GM20431 (cell line): ENCODE measurements around the gene NEXN.
"Not testable (repeated sequence)": the region's sequence is repeated elsewhere in the genome, so short reads cannot be mapped to it uniquely, and the experiment has no call there.

Experiments
- in situ Hi-C: fragments of 300-500 bp; cut with MseI, MboI; formaldehyde crosslinking; loops from one replicate; pipeline ENCODE4 v1.15.0; 2020; ENCODE audit warnings: low sequenced_read_pairs; ENCODE audit not compliant: unreplicated experiment

The NEXN gene

DNA sequence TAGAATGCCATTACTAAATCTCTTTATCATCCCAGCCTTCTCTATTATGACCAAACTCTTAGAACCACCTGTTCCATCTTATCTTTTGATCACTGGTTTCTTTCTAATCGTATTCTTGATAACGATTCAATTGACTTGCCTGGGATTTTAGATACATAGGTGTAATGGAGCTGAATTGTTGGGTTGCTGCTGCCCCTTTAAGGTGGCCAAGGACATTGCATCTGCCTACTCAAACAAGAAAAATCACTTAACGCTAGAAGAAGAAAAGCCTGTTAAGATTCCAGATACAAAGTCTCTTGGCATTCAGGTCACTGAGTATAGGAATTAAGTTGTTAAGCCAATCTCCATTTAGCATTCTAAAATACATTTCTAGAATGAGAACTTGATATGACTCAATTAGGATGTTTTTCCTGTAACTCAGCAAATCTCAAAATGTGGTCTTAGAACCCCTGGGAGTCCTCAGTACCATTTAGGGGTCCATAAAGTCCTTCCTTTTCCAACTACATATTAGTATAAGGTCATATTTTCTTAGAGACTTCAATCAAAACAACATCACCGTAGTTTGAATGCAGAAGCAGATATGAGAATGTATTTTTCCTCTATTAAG is 12.4 kb downstream of the NEXN start:
- in situ Hi-C loops = no loop called here

DNA sequence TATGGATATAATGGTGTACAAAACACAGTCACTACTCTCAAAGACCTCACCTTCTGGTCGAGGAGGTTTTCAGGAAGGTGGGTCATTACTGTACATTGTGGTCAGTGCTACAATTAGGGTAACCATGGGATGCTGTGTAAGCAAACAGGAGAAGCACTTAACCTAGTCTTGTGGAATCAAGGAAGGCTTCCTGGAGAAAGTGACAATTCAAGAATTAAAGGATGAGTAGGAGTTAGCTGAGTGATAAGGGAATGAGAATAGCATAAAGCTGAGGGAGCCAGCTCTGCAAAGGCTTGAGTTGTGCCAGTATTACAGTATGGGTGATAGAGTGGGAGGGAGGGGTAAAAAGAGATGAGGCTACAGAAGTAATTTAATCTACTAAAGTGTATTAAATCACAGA is 17.2 kb downstream of the NEXN start:
- in situ Hi-C loops = no loop called here

DNA sequence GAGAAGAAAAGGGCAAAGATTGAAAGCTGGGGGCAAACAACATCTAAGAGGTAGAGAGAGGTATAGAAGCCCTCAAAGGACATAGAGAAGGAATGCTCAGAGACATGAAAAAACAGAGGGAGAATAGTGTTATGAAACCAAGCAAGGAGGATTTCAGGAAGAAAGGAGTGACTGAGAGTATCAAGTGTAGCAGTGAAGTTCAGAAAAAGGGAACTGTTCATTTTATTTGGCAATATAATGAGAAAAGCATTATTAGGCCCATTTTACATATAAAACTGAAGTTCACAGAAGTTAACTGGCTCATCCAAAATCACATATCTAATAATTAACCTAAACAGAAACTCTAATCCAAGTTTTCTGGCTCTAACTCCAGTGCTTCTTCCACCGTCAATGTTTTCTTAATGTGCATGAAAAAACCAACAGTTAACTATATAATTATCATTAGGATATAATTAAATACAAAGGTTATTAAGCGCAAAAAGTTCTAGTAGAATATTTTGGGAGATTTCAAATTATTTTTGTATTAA is 17.7 kb downstream of the NEXN start:
- in situ Hi-C loops = no loop called here

DNA sequence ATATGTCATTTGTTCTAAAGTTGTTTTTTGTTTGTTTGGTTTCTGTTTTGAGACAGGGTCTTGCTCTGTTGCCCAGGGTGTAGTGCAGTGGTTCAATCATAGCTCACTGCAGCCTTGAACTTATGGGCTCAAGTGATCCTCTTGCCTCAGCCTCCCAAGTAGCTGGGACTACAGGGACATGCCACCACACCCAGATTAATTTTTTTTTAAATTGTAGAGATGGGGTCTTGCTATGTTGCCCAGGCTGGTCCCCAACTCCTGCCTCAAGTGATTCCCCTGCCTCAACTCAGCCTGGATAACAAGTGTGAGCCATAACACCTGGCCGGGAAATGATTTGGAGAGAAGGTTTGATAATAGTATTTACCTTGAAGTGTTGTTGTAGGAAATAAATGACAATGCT is 18.2 kb downstream of the NEXN start:
- in situ Hi-C loops = no loop called here

DNA sequence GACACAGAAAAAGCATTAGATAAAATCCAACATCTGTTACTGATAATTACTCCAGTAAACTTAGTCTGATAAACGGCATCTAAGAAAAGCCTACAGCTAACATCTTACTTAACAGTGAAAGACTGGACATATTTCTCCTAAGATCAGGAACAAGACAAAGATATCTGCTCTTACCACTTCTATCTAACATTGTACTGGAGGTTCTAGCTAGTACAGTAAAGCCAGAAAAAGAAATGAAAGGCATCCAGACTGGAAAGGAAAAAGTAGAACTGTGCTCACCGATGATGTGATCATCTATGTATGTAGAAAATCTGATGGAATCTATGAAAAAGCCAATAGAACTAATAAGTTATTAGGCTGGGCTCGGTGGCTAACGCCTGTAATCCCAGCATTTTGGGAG is 21.7 kb downstream of the NEXN start:
- in situ Hi-C loops = no loop called here

DNA sequence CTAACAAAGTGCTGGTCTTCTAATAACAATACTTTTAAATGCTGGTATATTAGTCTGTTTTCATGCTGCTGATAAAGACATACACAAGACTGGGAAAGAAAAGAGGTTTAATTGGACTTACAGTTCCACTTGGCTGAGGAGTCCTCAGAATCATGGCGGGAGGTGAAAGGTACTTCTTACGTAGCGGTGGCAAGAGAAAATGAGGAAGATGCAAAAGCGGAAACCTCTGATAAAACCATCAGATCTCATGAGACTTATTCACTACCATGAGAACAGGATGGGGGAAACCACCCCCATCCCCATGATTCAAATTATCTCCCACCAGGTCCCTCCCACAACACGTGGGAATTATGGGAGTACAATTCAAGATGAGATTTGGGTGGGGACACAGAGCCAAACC is 30.5 kb downstream of the NEXN start:
- in situ Hi-C loops = not testable (repeated sequence)

DNA sequence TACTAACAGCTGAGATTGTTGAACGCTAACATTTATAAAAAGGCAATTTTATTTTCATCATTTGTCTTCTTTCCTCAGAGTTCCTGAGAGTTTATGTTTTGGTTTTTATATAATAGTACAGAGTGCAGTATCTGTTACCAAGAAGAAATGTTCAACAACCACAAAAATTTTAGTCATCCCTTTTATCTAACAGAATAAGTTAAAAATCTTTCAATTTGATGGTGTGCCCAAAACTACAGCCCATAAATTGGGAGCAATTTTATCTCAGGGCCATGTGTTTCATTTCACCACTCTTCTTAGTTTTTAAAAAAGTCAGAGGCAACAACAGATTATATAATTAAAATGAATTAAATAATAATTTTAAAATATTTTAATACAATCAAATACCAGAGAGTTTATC is 37.1 kb downstream of the NEXN start:
- in situ Hi-C loops = no loop called here

DNA sequence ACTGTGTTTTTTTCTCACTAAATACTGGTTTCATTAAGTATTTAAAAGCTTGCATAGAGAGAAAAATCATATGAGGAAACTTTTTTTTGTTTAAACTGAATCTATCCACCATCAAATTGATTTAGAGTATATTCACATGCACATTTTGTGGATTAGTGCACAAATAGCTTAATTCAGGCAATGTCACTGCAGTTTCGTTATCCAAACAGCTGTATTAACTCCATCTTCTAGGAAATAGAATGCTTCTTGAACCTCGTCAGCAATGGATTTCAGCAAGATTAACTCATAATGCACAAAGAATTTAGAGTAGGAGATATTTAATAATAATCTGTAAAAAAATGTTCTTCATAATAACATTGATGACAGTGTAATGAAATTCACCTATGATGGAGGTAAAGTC is 37.5 kb downstream of the NEXN start:
- in situ Hi-C loops = no loop called here

DNA sequence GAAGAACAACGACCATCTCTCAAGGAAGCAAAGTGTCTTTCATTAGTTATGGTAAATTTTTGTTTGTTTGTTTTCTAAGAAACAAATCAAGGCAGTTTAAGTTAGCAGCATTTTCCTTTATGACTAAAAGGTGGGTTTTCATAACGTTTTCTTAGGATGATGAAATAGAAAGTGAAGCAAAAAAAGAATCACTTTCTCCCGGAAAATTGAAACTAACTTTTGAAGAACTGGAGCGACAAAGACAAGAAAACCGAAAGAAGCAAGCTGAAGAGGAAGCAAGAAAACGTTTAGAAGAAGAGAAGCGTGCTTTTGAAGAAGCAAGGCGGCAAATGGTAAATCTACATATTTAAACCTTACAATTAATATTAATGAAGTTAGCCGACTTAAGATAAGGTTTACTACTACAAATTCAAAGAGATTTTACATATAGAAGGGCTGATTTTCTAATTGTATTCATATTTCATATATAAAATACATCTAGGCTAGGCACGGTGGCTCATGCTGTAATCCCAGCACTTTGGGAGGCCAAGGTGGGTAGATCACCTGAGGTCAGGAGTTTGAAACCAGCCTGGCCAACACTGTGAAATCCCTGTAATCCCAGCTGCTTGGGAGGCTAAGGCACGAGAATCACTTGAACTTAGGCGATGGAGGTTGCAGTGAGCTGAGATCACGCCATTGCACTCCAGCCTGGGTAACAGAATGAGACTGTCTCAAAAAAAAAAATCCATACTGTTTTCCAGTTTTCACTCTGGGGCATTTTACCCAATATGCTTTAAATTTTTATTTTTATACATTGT is 38.3 kb downstream of the NEXN start:
- in situ Hi-C loops = no loop called here

DNA sequence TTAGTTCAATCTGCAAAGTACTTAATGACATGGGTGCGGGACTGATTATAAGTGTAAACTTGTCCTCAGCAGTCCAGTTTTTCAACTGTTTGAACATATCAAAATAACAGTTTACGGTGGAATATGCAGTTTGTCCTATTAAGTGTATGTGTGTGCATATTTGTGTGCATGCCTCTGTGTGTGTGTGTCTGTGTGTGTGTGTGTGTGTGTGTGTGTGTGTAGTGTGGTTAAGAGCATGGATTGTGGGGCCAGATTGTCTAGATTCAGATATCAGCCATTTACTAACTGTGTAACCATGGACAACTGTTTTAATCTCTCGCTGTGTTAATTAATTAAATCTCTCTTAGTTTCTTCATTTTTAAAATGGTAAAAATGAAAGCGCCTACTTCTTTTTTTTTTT is 39.0 kb downstream of the NEXN start:
- in situ Hi-C loops = no loop called here

DNA sequence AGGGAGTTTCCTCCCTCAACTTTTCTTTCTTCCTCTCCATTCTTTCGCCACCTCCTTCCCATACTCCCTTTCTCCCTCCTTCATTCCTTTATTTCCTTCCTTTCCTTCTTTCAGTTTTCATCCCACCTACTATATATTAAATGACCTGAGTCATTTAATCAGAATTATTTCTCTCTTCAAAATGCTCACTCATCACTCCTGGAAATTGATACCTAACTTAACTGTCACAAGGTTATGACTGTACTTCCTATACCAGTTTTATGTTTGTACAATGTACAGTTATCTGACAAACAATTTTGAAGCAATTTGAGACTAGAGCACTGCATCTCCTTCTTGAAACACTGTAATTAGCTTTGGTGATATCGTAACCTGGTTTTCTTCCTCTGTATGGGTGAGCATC is 41.4 kb downstream of the NEXN start:
- in situ Hi-C loops = no loop called here

DNA sequence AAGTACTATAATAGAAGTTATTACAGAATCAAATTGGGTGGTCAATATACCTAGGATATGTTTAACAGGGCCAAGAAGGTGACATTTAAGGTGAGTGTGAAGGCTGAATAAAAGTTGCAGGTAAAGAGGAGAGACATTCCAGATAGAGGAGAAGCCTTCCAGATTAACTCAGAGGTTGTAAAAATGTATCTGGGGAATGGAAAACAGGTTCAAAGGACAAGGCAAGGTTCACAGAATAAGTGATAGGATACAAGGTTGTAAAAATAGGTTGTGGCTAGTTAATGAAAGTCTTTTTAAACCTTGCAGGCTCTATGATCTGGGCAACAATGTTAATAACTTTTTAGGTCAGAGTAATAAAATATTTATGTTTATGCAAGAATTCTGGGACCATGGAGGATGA is 50.2 kb downstream of the NEXN start:
- in situ Hi-C loops = no loop called here

DNA sequence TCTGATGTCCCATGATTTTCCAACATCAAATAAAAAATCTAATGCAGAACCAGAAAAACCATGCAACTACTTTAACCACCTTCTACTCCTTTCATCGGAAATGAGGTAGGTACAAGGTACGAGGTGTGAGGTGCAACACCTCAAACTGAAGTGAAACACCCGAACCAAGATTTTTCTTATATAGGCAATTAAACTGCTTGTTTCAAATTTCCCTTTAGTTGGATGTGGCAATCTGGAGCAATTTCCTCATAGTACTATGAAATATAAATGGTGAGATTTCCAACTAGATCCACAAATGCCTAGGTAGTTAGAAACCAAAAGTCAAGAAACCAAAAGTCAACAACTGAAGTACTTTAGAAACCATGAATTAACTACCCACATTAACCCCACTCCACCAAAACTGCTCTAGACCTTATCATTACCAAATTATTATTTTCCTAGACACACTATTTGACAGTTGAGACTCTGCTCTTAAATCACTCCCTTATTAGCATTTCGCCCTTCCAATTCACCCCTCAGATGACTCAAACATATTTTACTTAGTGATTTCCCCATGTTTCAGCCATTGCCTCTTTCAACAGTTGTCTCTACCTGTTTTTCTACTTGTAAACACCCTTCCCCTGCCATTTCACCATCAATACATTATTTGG is 52.6 kb downstream of the NEXN start:
- in situ Hi-C loops = no loop called here

DNA sequence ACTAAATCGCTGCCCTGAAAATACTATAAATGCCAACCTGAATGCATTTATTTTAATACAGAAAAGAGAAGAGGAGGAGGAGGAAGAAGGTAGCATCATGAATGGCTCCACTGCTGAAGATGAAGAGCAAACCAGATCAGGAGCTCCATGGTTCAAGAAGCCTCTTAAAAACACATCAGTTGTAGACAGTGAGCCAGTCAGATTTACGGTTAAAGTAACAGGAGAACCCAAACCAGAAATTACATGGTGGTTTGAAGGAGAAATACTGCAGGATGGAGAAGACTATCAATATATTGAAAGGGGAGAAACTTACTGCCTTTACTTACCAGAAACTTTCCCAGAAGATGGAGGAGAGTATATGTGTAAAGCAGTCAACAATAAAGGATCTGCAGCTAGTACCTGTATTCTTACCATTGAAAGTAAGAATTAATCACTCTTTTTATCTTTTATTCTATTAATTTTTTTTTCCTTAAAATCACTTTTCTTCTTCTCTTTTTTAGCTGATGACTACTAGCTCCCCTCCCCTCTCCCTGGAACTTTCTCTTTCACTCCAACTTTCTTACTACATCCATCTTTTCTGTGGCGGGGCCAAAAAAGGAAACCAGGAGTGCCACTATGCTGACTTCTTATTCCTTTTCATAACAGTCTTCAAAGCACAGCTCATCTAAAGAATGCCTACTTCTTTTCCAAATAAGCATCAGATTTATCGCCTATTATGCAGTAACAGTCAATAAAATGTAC is 54.1 kb downstream of the NEXN start:
- in situ Hi-C loops = no loop called here

DNA sequence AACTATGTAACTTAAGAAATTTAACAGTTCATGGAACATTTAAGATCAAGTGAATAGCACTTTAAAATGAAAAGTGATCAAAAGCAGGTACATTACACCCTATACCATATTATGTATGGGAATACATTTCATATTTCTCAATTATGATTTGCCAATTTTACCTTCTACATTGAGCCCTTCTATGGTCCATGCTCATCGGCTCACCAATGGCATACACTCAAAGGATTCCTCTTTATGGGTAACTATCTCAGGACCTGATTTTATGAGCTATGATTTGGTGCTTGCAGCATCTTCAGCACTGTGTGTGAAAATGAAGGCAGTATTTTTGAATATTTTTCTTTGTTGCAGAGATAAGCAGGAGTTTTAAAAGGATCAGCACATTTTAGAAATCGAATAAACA is 56.9 kb downstream of the NEXN start:
- in situ Hi-C loops = no loop called here

DNA sequence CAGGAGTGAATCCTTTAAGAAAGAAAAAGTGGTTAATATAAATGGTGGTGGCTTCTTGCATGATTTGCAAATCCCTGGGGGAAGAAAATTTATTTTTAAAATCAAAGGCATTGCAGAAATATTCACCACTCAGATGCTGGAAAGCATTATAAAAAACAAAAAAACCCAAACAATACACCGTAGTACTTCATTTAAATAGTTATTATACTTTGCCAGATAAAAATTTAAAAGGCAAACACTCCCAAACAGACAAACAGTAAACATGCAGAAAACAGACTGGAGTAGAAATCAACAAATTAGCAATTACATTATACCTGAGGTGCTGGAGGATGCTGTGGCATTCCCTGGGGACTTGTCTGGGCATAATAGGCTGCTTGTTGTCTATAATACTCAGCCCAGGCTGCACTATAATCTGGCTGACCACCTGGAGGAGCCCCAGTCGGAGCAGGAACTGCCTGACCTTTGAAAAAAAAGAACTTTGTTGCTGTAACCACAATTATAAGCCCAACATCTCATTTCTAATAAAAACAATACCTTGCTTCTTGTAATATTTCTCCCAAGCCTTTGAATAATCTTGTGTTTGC is 60.5 kb downstream of the NEXN start:
- in situ Hi-C loops = no loop called here

DNA sequence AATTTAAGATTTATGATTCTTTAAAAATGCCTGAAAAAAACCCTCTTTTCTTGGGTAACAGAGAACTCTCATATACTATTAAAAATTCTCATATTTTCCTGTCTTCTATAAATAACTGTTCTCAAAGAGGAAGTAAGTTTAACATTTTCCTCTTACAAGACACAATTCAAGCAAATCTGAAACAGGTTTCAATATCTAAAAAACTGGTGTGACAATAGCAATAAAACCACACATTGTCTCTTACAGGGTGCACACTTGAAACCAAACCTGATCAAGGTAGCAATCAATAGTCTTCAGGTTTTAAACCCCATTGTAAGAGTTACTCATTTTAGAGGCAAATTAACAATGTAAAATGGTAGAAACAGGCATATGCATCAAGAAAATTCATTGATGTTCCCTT is 62.4 kb downstream of the NEXN start:
- in situ Hi-C loops = no loop called here

DNA sequence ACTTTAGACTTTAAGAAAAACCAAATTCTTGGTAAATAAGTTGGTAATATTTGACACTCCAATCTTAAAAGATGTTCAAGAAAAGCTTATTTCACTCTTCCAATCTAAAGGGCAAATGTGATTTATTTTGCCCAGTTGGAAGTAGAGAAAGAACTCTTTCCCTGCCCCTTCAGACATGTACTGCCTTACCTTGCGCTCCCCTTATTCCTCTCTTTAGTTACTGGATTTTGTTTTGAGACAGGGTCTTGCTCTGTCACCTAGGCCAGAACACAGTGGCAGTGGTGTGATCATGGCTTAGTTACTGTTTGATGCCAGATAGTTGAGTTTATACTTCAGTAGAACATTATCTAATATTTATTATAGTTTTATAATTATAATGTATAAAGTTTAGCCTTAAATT is 62.9 kb downstream of the NEXN start:
- in situ Hi-C loops = no loop called here

DNA sequence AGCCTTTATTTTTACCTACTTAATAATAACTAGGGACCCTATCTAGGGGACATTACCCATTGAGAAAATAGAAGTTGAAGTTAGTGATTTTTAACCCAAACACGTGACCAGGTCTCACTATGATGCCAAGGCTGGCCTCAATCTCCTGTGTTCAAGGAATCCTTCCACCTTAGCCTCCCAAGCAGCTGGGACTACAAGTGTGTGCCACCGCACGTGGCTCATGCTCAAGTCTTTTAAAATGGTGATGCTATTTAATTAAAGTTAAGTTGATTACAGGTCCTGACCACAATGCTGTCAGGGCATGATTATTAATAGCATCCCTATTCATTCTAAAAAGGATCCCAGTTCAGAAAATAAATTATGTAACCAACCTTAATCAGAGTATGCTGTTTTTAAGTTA is 65.5 kb downstream of the NEXN start:
- in situ Hi-C loops = no loop called here

DNA sequence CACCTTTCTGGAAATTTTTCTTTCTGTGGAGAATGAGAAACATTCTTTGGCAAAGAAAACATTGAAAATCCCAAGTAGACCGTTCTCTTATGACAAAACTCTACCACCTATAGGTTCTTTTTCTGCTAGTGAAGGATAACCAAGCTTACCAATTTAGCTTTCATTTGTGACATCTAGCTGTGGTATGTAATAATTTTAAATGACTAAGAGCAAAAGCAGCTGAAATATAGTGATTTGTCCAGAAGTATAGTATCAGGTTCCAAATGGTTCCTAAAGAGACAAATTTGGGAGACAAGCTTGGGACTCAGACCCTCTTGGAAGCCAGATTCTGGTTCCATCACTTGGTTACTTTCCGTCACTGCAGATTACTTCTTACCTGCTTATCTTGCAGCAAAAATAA is 66.1 kb downstream of the NEXN start:
- in situ Hi-C loops = no loop called here
